Astrocyte (in vitro differentiated cells and primary cell): ENCODE measurements around the gene GSN.

Experiments
- EZH2 ChIP-seq: IDR thresholded peaks from 2 replicates; pipeline ENCODE4 v1.6.1; 2012; ENCODE audit warnings: mild to moderate bottlenecking, low read length, inconsistent platforms; ENCODE audit not compliant: insufficient read depth
- TF ChIP-seq, protein P1 (sequence below): IDR thresholded peaks from 2 replicates; pipeline ENCODE4 v1.5.1; 2011; ENCODE audit warnings: low read depth, mild to moderate bottlenecking, inconsistent platforms, low read length, moderate library complexity; ENCODE audit not compliant: insufficient read depth

- TF ChIP-seq, protein P1, sequence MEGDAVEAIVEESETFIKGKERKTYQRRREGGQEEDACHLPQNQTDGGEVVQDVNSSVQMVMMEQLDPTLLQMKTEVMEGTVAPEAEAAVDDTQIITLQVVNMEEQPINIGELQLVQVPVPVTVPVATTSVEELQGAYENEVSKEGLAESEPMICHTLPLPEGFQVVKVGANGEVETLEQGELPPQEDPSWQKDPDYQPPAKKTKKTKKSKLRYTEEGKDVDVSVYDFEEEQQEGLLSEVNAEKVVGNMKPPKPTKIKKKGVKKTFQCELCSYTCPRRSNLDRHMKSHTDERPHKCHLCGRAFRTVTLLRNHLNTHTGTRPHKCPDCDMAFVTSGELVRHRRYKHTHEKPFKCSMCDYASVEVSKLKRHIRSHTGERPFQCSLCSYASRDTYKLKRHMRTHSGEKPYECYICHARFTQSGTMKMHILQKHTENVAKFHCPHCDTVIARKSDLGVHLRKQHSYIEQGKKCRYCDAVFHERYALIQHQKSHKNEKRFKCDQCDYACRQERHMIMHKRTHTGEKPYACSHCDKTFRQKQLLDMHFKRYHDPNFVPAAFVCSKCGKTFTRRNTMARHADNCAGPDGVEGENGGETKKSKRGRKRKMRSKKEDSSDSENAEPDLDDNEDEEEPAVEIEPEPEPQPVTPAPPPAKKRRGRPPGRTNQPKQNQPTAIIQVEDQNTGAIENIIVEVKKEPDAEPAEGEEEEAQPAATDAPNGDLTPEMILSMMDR, result no peak
- TF ChIP-seq EZH2, result no peak
These were observed 33.2 kb upstream of the GSN start for GRCh38 chr9:121234832-121235161.
